ENCODE results near the gene RANBP6.

GRCh38 chr9:5988265-5988664 is 27.2 kb downstream of the RANBP6 start:
- no peak for TF ChIP-seq CTCF (IDR thresholded peaks at IDR 0.05)
- TF ChIP-seq EP300 (IDR thresholded peaks at IDR 0.05): no peak

Measured in sigmoid colon (tissue), 4 donors.